Immature natural killer cell (primary cell): Measurements from ENCODE around the gene SSBP3. TPM values are rescaled to one million over a fixed set of nuclear protein-coding genes. Genes with fewer than 3 reads are reported as not detected.
"Not testable (repeated sequence)": the region's sequence is repeated elsewhere in the genome, so short reads cannot be mapped to it uniquely, and the experiment has no call there.

ENCODE experiments used
- DNase-seq, 3 donors: peaks; one replicate each; pipeline ENCODE4 v3.0.0; 2022; ENCODE audit warnings: mixed read lengths in 1 of 3
- H3K27ac Mint-ChIP-seq, 6 donors: one replicate each; pipeline ENCODE4 v1.8.0; 2020; ENCODE audit warnings: mixed read lengths in 6 of 6, mild to moderate bottlenecking in 5 of 6, inconsistent platforms in 4 of 6, moderate library complexity in 3 of 6
- H3K27me3 Mint-ChIP-seq, 3 donors: one replicate each; pipeline ENCODE4 v1.8.0; 2020 to 2021; ENCODE audit warnings: low read depth in 3 of 3, mild to moderate bottlenecking in 3 of 3, mixed read lengths in 3 of 3, moderate library complexity in 3 of 3, inconsistent platforms in 1 of 3
- H3K36me3 Mint-ChIP-seq, 3 donors: one replicate each; pipeline ENCODE4 v1.8.0; 2020; ENCODE audit warnings: mixed read lengths in 3 of 3, inconsistent platforms in 2 of 3, mild to moderate bottlenecking in 2 of 3
- H3K4me1 Mint-ChIP-seq, 2 donors: one replicate each; pipeline ENCODE4 v1.8.0; 2020; ENCODE audit warnings: inconsistent platforms in 2 of 2, mild to moderate bottlenecking in 2 of 2, mixed read lengths in 2 of 2, moderate library complexity in 1 of 2
- H3K4me3 Mint-ChIP-seq, 5 donors: one replicate each; pipeline ENCODE4 v1.8.0; 2020; ENCODE audit warnings: mild to moderate bottlenecking in 5 of 5, mixed read lengths in 5 of 5, inconsistent platforms in 3 of 5, moderate library complexity in 3 of 5
- H3K9me3 Mint-ChIP-seq, 6 donors: one replicate each; pipeline ENCODE4 v1.8.0; 2020; ENCODE audit warnings: mild to moderate bottlenecking in 6 of 6, mixed read lengths in 6 of 6, inconsistent platforms in 4 of 6, moderate library complexity in 3 of 6
- polyA plus RNA-seq, 3 donors: library from polyadenylated mRNA; unstranded; fragments of 300-500 nt; fragmentation: Illumina TruSeq; gene quantifications; one replicate each; pipeline ENCODE4 v1.2.3, GENCODE V29; 2021

The SSBP3 gene
- polyA plus RNA-seq, 3 donors from 2014 or later: 19.8 to 30.1 (median 21.1) TPM

GRCh38 chr1:54237586-54237985 is 168.6 kb downstream of the SSBP3 start:
- H3K27ac Mint-ChIP-seq: peak overlapping the region in 1 of 6 donors; percentile 73
- DNase-seq: no peak
- H3K4me3 Mint-ChIP-seq: no peak overlapping the region
- peaks cover 0 to 16% (median 15%) of the 10 kb centered on the region in 3 donors for H3K27me3 Mint-ChIP-seq
- H3K9me3 Mint-ChIP-seq: no peaks in the 10 kb centered on the region
- H3K4me1 Mint-ChIP-seq: peaks cover 7 to 17% of the 10 kb centered on the region in 2 donors
- peaks cover 16 to 20% (median 17%) of the 10 kb centered on the region in 3 donors for H3K36me3 Mint-ChIP-seq

GRCh38 chr1:54234284-54234683 is 171.9 kb downstream of the SSBP3 start:
- Mint-ChIP-seq H3K4me3 (no peak overlapping the region), H3K27me3 (peaks cover 0 to 22% (median 15%) of the 10 kb centered on the region in 3 donors), H3K4me1 (peaks cover 24 to 45% of the 10 kb centered on the region in 2 donors), H3K36me3 (peaks cover 16 to 20% (median 17%) of the 10 kb centered on the region in 3 donors), H3K9me3 (no peaks in the 10 kb centered on the region), H3K27ac (no peak overlapping the region)
- DNase-seq: no peak

- peaks cover 28 to 49% of the 10 kb centered on the region in 2 donors for H3K4me1 Mint-ChIP-seq
- H3K36me3 Mint-ChIP-seq: peaks cover 15 to 16% (median 16%) of the 10 kb centered on the region in 3 donors
- not testable (repeated sequence) for H3K27ac Mint-ChIP-seq, H3K9me3 Mint-ChIP-seq, H3K4me3 Mint-ChIP-seq, DNase-seq
- peaks cover 0 to 24% (median 13%) of the 10 kb centered on the region in 3 donors for H3K27me3 Mint-ChIP-seq
These were observed 173.0 kb downstream of the SSBP3 start for GRCh38 chr1:54233196-54233595.

GRCh38 chr1:54230507-54231339 is 175.5 kb downstream of the SSBP3 start:
- peak; percentile 10 to 39 (median 19) for DNase-seq
- H3K4me3 Mint-ChIP-seq: peak overlapping the region in 1 of 5 donors; percentile 3
- peaks cover 29 to 40% of the 10 kb centered on the region in 2 donors for H3K4me1 Mint-ChIP-seq
- peak overlapping the region; percentile 42 to 81 (median 64) for H3K27ac Mint-ChIP-seq
- no peaks in the 10 kb centered on the region for H3K9me3 Mint-ChIP-seq
- H3K36me3 Mint-ChIP-seq: peaks cover 3 to 7% (median 4%) of the 10 kb centered on the region in 3 donors
- peaks cover 0 to 32% (median 16%) of the 10 kb centered on the region in 3 donors for H3K27me3 Mint-ChIP-seq

- Mint-ChIP-seq H3K4me3 (no peak overlapping the region), H3K4me1 (peaks cover 25 to 33% of the 10 kb centered on the region in 2 donors), H3K27me3 (peaks cover 2 to 29% (median 21%) of the 10 kb centered on the region in 3 donors), H3K27ac (peak overlapping the region in 5 of 6 donors; percentile 4 to 56 (median 45)), H3K9me3 (no peaks in the 10 kb centered on the region), H3K36me3 (peaks cover 6 to 12% (median 6%) of the 10 kb centered on the region in 3 donors)
- no peak for DNase-seq
These were observed 176.8 kb downstream of the SSBP3 start for GRCh38 chr1:54229281-54229891.

GRCh38 chr1:54228638-54229079 is 177.5 kb downstream of the SSBP3 start:
- Mint-ChIP-seq H3K36me3 (peaks cover 6 to 12% (median 6%) of the 10 kb centered on the region in 3 donors), H3K27me3 (peaks cover 2 to 32% (median 26%) of the 10 kb centered on the region in 3 donors), H3K4me1 (peaks cover 25 to 37% of the 10 kb centered on the region in 2 donors), H3K4me3 (no peak overlapping the region), H3K9me3 (no peaks in the 10 kb centered on the region), H3K27ac (peak overlapping the region in 2 of 6 donors; percentile 28 to 30)
- DNase-seq: no peak

GRCh38 chr1:54227891-54228310 is 178.3 kb downstream of the SSBP3 start:
- Mint-ChIP-seq H3K4me1 (peaks cover 25 to 38% of the 10 kb centered on the region in 2 donors), H3K27me3 (peaks cover 2 to 34% (median 28%) of the 10 kb centered on the region in 3 donors), H3K36me3 (peaks cover 6 to 12% (median 6%) of the 10 kb centered on the region in 3 donors), H3K9me3 (no peaks in the 10 kb centered on the region), H3K27ac (peak overlapping the region in 4 of 6 donors; percentile 26 to 77 (median 36)), H3K4me3 (no peak overlapping the region)
- DNase-seq: no peak

GRCh38 chr1:54227091-54227602 is 179.0 kb downstream of the SSBP3 start:
- peaks cover 25 to 43% of the 10 kb centered on the region in 2 donors for H3K4me1 Mint-ChIP-seq
- DNase-seq: no peak
- H3K27ac Mint-ChIP-seq: peak overlapping the region in 3 of 6 donors; percentile 12 to 30 (median 24)
- no peaks in the 10 kb centered on the region for H3K9me3 Mint-ChIP-seq
- no peak overlapping the region for H3K4me3 Mint-ChIP-seq
- H3K36me3 Mint-ChIP-seq: peaks cover 6 to 12% (median 6%) of the 10 kb centered on the region in 3 donors
- peaks cover 2 to 35% (median 28%) of the 10 kb centered on the region in 3 donors for H3K27me3 Mint-ChIP-seq

GRCh38 chr1:54225986-54226559 is 180.1 kb downstream of the SSBP3 start:
- Mint-ChIP-seq H3K27me3 (peaks cover 2 to 35% (median 26%) of the 10 kb centered on the region in 3 donors), H3K27ac (peak overlapping the region in 1 of 6 donors; percentile 38), H3K4me3 (no peak overlapping the region), H3K9me3 (no peaks in the 10 kb centered on the region), H3K36me3 (peaks cover 6 to 12% (median 6%) of the 10 kb centered on the region in 3 donors), H3K4me1 (peaks cover 20 to 32% of the 10 kb centered on the region in 2 donors)
- DNase-seq: no peak

GRCh38 chr1:54225378-54225777 is 180.8 kb downstream of the SSBP3 start:
- DNase-seq: no peak
- Mint-ChIP-seq H3K9me3 (no peaks in the 10 kb centered on the region), H3K27ac (peak overlapping the region in 4 of 6 donors; percentile 37 to 52 (median 38)), H3K27me3 (peaks cover 2 to 34% (median 26%) of the 10 kb centered on the region in 3 donors), H3K4me3 (no peak overlapping the region), H3K4me1 (peaks cover 13 to 25% of the 10 kb centered on the region in 2 donors), H3K36me3 (peaks cover 6 to 12% (median 6%) of the 10 kb centered on the region in 3 donors)

GRCh38 chr1:54224233-54224632 is 182.0 kb downstream of the SSBP3 start:
- Mint-ChIP-seq H3K36me3 (peaks cover 6 to 12% (median 10%) of the 10 kb centered on the region in 3 donors), H3K27ac (peak overlapping the region in 3 of 6 donors; percentile 13 to 61 (median 45)), H3K4me3 (no peak overlapping the region), H3K9me3 (no peaks in the 10 kb centered on the region), H3K4me1 (peaks cover 10 to 15% of the 10 kb centered on the region in 2 donors), H3K27me3 (peaks cover 2 to 26% (median 23%) of the 10 kb centered on the region in 3 donors)
- DNase-seq: no peak

GRCh38 chr1:54223441-54224202 is 182.6 kb downstream of the SSBP3 start:
- peak overlapping the region in 3 of 6 donors; percentile 13 to 61 (median 45) for H3K27ac Mint-ChIP-seq
- no peak for DNase-seq
- peaks cover 9 to 14% (median 11%) of the 10 kb centered on the region in 3 donors for H3K36me3 Mint-ChIP-seq
- H3K4me3 Mint-ChIP-seq: peak overlapping the region in 1 of 5 donors; percentile 47
- peaks cover 8 to 12% of the 10 kb centered on the region in 2 donors for H3K4me1 Mint-ChIP-seq
- H3K27me3 Mint-ChIP-seq: peaks cover 2 to 26% (median 23%) of the 10 kb centered on the region in 3 donors
- no peaks in the 10 kb centered on the region for H3K9me3 Mint-ChIP-seq
